ENCODE measurements around the gene SPACA4. TPM values are rescaled to one million over a fixed set of nuclear protein-coding genes. Genes with fewer than 3 reads are reported as not detected.

The SPACA4 gene
- polyA plus RNA-seq, 3 donors, result not detected

- intact Hi-C loops (cut with micrococcal nuclease), result loop anchor here in 1 of 2 donors (10.0 kb wide), 2 partner anchors 308 to 332 kb away; partner anchors contain the start of genes EMP3 and FTL
- TF ChIP-seq CTCF (IDR thresholded peaks at IDR 0.05), result no peak
- Histone ChIP-seq H3K9ac (ENCODE audit: insufficient read depth, low read length, poor library complexity, severe bottlenecking) (no peak overlapping the region), H3K4me1 (ENCODE audit: control insufficient read depth in 1 of 2, insufficient read depth in 2 of 2, low read length in 2 of 2) (peaks cover 74 to 98% of the 10 kb centered on the region in 2 donors), H3K4me3 (replicated peaks in 1 of 3; ENCODE audit: low read depth in 2 of 3, low read length in 3 of 3) (no peak overlapping the region), H3K27me3 (ENCODE audit: control insufficient read depth in 2 of 2, insufficient read depth in 2 of 2, low read length in 2 of 2) (no peaks in the 10 kb centered on the region), H3K9me3 (replicated peaks in 1 of 2; ENCODE audit: control insufficient read depth in 1 of 2, insufficient read depth in 1 of 2, low read length in 2 of 2) (no peaks in the 10 kb centered on the region), H4K20me1 (ENCODE audit: insufficient read depth, low read length) (peaks cover 35% of the 10 kb centered on the region), H2AFZ (ENCODE audit: insufficient read depth, low read depth, low read length, poor library complexity, severe bottlenecking) (no peak overlapping the region), H3K79me2 (ENCODE audit: insufficient read depth, low read length) (peaks cover 37% of the 10 kb centered on the region), H3K4me2 (replicated peaks; ENCODE audit: extremely low read depth, low read length, poor library complexity, severe bottlenecking) (no peak overlapping the region), H3K36me3 (replicated peaks in 1 of 2; ENCODE audit: control insufficient read depth in 1 of 2, insufficient read depth in 2 of 2, low read length in 2 of 2) (peaks cover 21 to 35% of the 10 kb centered on the region in 2 donors), H3K27ac (ENCODE audit: low read depth in 1 of 2, low read length in 2 of 2) (peak overlapping the region; percentile 35 to 96)
- H3K27ac Mint-ChIP-seq, result peak overlapping the region in 5 of 7 donors; percentile 81 to 95 (median 86)
- peaks cover 0 to 3% (median 0%) of the 10 kb centered on the region in 7 donors for H3K9me3 Mint-ChIP-seq
- H3K4me3 Mint-ChIP-seq, result no peak overlapping the region
- peaks cover 0 to 1% (median 1%) of the 10 kb centered on the region in 3 donors for H3K27me3 Mint-ChIP-seq (ENCODE audit: low read depth in 3 of 3)
- peak in 2 of 3 donors; percentile 45 to 56 for DNase-seq
- peaks cover 57% of the 10 kb centered on the region for H3K4me1 Mint-ChIP-seq
- peaks cover 21 to 32% of the 10 kb centered on the region in 2 donors for H3K36me3 Mint-ChIP-seq
These were observed 26.2 kb downstream of the SPACA4 start for GRCh38 chr19:48632692-48633147.

GRCh38 chr19:48633148-48634035 is 26.9 kb downstream of the SPACA4 start:
- no peak for TF ChIP-seq CTCF (IDR thresholded peaks at IDR 0.05)
- peak overlapping the region in 1 of 3 experiments; percentile 84 for H3K4me3 ChIP-seq (replicated peaks in 1 of 3; ENCODE audit: low read depth in 2 of 3, low read length in 3 of 3)
- peaks cover 57% of the 10 kb centered on the region for H3K4me1 Mint-ChIP-seq
- no peaks in the 10 kb centered on the region for H3K27me3 ChIP-seq (ENCODE audit: control insufficient read depth in 2 of 2, insufficient read depth in 2 of 2, low read length in 2 of 2)
- H3K9ac ChIP-seq (ENCODE audit: insufficient read depth, low read length, poor library complexity, severe bottlenecking), result no peak overlapping the region
- peak in 1 of 3 donors; percentile 32 for DNase-seq
- H3K36me3 ChIP-seq (replicated peaks in 1 of 2; ENCODE audit: control insufficient read depth in 1 of 2, insufficient read depth in 2 of 2, low read length in 2 of 2), result peaks cover 21 to 35% of the 10 kb centered on the region in 2 donors
- peak overlapping the region in 1 of 2 donors; percentile 75 for H3K4me3 Mint-ChIP-seq
- peak overlapping the region; percentile 93 for H3K4me2 ChIP-seq (replicated peaks; ENCODE audit: extremely low read depth, low read length, poor library complexity, severe bottlenecking)
- H3K36me3 Mint-ChIP-seq, result peaks cover 21 to 31% of the 10 kb centered on the region in 2 donors
- peaks cover 35% of the 10 kb centered on the region for H4K20me1 ChIP-seq (ENCODE audit: insufficient read depth, low read length)
- peaks cover 73 to 98% of the 10 kb centered on the region in 2 donors for H3K4me1 ChIP-seq (ENCODE audit: control insufficient read depth in 1 of 2, insufficient read depth in 2 of 2, low read length in 2 of 2)
- intact Hi-C loops (cut with micrococcal nuclease), result loop anchor here (2.0 to 10.0 kb wide), 3 partner anchors 15 to 331 kb away; partner anchors contain the start of genes RPL18 (in 2 of the 2), SPHK2 (in 2 of the 2), EMP3 (in 1 of the 2) and FTL (in 1 of the 2)
- H2AFZ ChIP-seq (ENCODE audit: insufficient read depth, low read depth, low read length, poor library complexity, severe bottlenecking), result no peak overlapping the region
- H3K9me3 Mint-ChIP-seq, result peaks cover 0 to 3% (median 0%) of the 10 kb centered on the region in 7 donors
- H3K27ac ChIP-seq (ENCODE audit: low read depth in 1 of 2, low read length in 2 of 2), result peak overlapping the region; percentile 35 to 96
- H3K79me2 ChIP-seq (ENCODE audit: insufficient read depth, low read length), result peaks cover 37% of the 10 kb centered on the region
- H3K27ac Mint-ChIP-seq, result peak overlapping the region; percentile 81 to 95 (median 88)
- H3K27me3 Mint-ChIP-seq (ENCODE audit: low read depth in 3 of 3), result peaks cover 0 to 2% (median 1%) of the 10 kb centered on the region in 3 donors
- H3K9me3 ChIP-seq (replicated peaks in 1 of 2; ENCODE audit: control insufficient read depth in 1 of 2, insufficient read depth in 1 of 2, low read length in 2 of 2), result no peaks in the 10 kb centered on the region
- WGBS (ENCODE audit: insufficient coverage), result 71% methylated on average over 8 of the region's 22 CpGs
